GM19438 (cell line): ENCODE results near the gene NRCAM.

ENCODE experiments used
- ATAC-seq: cut with Tn5 transposase; IDR thresholded peaks from one replicate; pipeline ENCODE4 v1.9.1; 2021; ENCODE audit warnings: low read depth; ENCODE audit not compliant: unreplicated experiment

Gene NRCAM

GRCh38 chr7:108114117-108114841 lies 342.0 kb downstream of the NRCAM start:
- ATAC-seq: peak; percentile 87

DNA sequence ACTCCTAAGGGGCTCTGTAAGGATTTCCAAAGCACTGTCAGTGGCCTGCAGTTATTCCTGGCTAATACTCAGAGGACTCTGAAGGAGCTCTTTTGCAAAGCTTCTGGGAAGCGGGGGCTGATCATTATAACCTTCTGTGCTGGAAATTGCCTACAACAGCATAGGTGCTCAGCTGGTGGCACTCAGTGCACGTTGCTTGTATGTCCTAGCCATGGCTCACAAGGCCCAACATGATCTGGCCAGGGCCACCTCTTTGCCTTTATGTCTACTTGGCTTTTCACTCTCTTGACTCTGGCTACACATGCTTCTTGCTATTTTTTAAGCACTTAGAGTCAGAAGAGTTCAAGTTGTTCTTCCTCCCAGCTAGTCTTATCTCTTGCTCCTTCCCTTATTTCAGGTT lies 343.6 kb downstream of the NRCAM start:
- ATAC-seq: no peak

DNA sequence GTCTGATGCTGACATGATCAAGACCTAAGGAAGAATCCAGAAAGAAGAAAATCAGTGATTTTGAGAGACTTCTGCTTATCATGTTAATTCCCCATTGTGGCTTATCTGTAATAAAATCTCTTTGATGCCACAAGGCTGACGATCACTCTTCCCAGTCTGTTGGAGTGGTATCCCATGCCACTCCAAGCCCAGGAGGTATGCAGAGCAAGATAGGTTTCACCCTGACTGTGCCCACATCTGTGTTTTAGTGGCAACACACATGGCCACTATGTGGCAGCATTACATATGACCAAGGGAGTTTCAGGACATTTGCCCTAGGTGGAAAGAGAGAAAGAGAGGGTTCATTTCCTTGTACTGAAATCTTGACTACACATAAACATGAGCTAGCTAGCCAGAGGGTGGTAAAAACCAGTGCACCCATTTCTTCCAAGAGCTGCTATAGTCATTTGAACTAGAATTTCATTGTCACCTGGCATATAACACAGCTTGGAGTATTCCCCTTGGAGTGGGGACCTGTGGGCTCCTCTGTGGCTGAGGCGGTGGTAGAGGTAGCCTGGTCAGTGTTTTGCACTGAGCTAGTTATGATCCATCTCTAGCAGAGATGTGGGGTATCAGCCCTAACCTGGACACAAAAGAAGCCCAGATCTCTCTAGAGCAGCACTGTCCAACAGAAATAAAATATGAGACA lies 346.9 kb downstream of the NRCAM start:
- no peak for ATAC-seq

DNA sequence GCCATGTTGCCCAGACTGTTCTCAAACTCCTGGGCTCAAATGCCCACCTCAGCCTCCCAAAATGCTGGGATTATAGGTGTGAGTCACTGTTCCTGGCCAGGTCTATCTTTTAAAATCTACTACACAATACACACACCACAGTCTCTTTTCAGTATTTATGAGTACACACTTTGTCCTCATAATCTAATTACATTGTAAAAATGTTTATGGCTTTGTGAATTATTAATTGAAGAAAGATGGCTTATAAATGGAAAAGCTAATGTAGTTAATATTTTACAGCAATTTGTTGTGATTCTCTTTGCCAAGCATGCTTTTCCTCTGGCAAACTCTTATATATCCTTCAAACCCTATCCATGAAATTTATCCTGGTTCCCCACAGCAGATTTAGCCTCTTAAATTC lies 348.1 kb downstream of the NRCAM start:
- ATAC-seq: no peak

- no peak for ATAC-seq
Observed at GRCh38 chr7:108104324-108104723, 351.9 kb downstream of the NRCAM start.

GRCh38 chr7:108103558-108104298 lies 352.5 kb downstream of the NRCAM start:
- ATAC-seq: no peak

- ATAC-seq: no peak
Observed at GRCh38 chr7:108102671-108103312, 353.4 kb downstream of the NRCAM start.

DNA sequence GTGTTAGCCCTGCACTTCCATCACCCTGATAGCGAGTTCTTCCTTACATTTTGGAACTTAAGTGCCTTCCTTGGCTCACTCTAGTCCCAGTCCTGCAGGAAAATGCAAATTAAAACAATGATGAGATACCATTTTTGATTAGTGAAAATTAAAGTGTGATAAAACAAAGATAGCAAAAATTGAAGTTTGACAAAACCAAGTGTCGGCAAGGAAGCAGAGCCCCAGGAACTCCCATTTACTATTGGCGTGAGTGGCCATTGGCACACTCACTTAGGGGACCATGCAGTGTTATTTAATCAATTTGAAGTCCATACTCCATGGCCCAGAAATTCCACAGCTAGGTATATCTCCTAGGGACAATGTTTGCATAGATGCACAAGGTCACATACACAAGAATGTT lies 354.5 kb downstream of the NRCAM start:
- no peak for ATAC-seq

DNA sequence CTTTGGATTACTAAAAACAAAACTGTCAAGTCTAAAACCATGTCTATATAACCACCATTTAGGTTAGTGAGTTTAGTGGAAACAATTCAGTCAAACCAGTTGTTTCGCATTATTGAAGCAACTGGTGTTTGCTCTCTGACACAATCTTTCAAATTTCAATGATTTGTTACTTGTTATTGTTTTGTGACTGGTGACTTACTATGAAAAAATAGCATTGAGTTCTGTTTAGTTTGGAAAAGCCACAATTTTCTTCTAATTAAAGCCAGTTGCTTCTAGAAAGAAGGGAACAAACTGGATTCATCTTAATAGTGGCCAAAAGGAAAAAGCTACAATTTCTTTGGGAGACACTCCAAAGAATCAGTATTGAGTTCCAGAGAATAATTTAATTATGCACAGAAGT lies 356.5 kb downstream of the NRCAM start:
- ATAC-seq: no peak

DNA sequence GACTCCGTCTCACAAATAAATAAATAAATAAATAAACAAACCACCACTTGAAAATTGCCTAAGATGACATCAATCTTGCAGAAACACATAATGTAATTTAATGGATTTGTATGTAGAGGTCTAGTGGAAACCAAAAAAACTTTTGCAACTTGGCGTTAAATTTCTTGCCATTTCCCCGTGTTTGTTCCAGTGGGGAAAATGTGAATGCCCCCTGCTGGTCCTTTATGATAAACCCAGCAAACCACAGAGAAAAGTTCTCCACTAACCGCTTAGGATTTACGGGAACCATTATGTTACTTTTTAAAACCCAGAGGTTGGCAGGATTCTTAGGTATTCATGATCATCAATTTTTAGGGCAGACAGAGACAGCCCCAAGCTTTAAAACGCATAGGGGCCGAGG lies 358.5 kb downstream of the NRCAM start:
- no peak for ATAC-seq
